CD4-positive, alpha-beta T cell (primary cell): ENCODE measurements around the gene GDPD1. TPM values are rescaled to one million over a fixed set of nuclear protein-coding genes. Genes with fewer than 3 reads are reported as not detected.

Experiments
- ATAC-seq: fragments of 200-7000 bp; cut with Tn5 transposase; one replicate; pipeline ENCODE4 v1.10.0; 2022; ENCODE audit warnings: mild to moderate bottlenecking; ENCODE audit not compliant: poor library complexity
- CTCF ChIA-PET: fragments of 350-600 bp; sonication (Branson Sonifier 250); formaldehyde crosslinking; loops from one replicate; lab custom pipeline; 2021; ENCODE audit warnings: antibody characterized with exemption, inconsistent platforms; lab: Charles Lee
- POLR2A ChIA-PET: fragments of 350-600 bp; sonication (Branson Sonifier 250); formaldehyde crosslinking; loops from one replicate; lab custom pipeline; 2021; ENCODE audit warnings: antibody characterized with exemption, inconsistent platforms; lab: Charles Lee
- DNase-seq, 14 experiments: peaks; one replicate each; pipeline ENCODE4 v3.0.0-alpha.2; 2013 to 2020; ENCODE audit warnings: mixed read lengths in 2 of 14
- H3K27ac ChIP-seq, 2 donors: one replicate each; pipeline versions ENCODE4 v1.5.1 to v1.7.0; 2013; ENCODE audit warnings: low read length in 2 of 2, low read depth in 1 of 2, mild to moderate bottlenecking in 1 of 2
- H3K27me3 ChIP-seq, 2 experiments: 1 replicate in 1 of 2; 2 replicates in 1 of 2; pipeline versions ENCODE4 v1.6.1 to v1.7.0; 2013; ENCODE audit warnings: low read length in 2 of 2, control low read depth in 1 of 2, mild to moderate bottlenecking in 1 of 2, moderate library complexity in 1 of 2; ENCODE audit not compliant: insufficient read depth in 2 of 2, control insufficient read depth in 1 of 2
- H3K36me3 ChIP-seq: one replicate; pipeline ENCODE4 v1.6.1; 2013; ENCODE audit warnings: low read length, control low read depth; ENCODE audit not compliant: insufficient read depth
- H3K4me1 ChIP-seq: one replicate; pipeline ENCODE4 v1.6.1; 2013; ENCODE audit warnings: low read length, control low read depth; ENCODE audit not compliant: insufficient read depth
- H3K4me3 ChIP-seq: one replicate; pipeline ENCODE4 v1.5.1; 2013; ENCODE audit warnings: mild to moderate bottlenecking, low read length, moderate library complexity
- H3K9me3 ChIP-seq, 2 experiments: 1 replicate in 1 of 2; 2 replicates in 1 of 2; pipeline versions ENCODE4 v1.6.1 to v1.7.0; 2013; ENCODE audit warnings: low read length in 2 of 2, mild to moderate bottlenecking in 2 of 2, control low read depth in 1 of 2, moderate library complexity in 1 of 2; ENCODE audit not compliant: control insufficient read depth in 1 of 2, insufficient read depth in 1 of 2
- H3K27ac Mint-ChIP-seq: one replicate; pipeline ENCODE4 v1.8.0; 2020; ENCODE audit warnings: mixed read lengths
- H3K27me3 Mint-ChIP-seq: one replicate; pipeline ENCODE4 v1.8.0; 2021; ENCODE audit warnings: mixed read lengths
- H3K36me3 Mint-ChIP-seq: one replicate; pipeline ENCODE4 v1.8.0; 2021; ENCODE audit warnings: low read depth, mixed read lengths
- H3K4me1 Mint-ChIP-seq: one replicate; pipeline ENCODE4 v1.8.0; 2021; ENCODE audit warnings: low read depth, mixed read lengths
- H3K4me3 Mint-ChIP-seq: one replicate; pipeline ENCODE4 v1.8.0; 2020; ENCODE audit warnings: mild to moderate bottlenecking, mixed read lengths
- H3K9me3 Mint-ChIP-seq: one replicate; pipeline ENCODE4 v1.8.0; 2020; ENCODE audit warnings: mixed read lengths
- intact Hi-C, 2 experiments: fragments of 100-400 bp; cut with DNase I in 1 of 2; cut with micrococcal nuclease in 1 of 2; formaldehyde crosslinking; loops; one replicate each; pipeline versions ENCODE4 v1.15.1 to v1.9.0; 2023 to 2025; cut with DNase I, micrococcal nuclease
- total RNA-seq, 174 experiments: library from RNA in 2 of 174; stranded (reverse) in 2 of 174; gene quantifications; one replicate each; pipeline ENCODE4 v1.2.3 and lab custom pipeline; 2021 to 2026
- TF ChIP-seq, protein P1 (sequence below): fragments of 200-600 bp; IDR thresholded peaks from one replicate; pipeline ENCODE4 v1.8.0; 2022; ENCODE audit warnings: antibody characterized with exemption, mild to moderate bottlenecking

The GDPD1 gene
- total RNA-seq, 2 experiments from 2014 or later = 2.0 to 2.3 TPM

DNA sequence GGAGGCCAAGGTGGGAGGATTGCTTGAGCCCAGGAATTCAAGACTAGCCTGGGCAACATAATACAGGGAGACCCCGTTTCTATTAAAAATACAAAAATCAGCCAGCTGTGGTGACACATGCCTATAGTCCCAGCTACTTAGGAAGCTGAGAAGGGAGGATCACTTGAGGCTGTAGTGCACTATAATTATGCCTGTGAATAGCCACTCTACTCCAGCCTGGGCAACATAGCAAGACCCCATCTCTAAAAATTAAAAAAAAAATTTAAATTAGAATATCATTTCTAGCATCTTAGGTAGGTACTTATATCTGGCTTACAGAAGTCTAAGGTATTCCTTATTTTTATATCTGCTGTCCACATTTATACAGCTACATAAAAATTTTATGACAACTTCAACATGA lies 18.0 kb upstream of the GDPD1 start:
- Mint-ChIP-seq H3K36me3 (no peaks in the 10 kb centered on the region), H3K27me3 (no peaks in the 10 kb centered on the region), H3K9me3 (no peaks in the 10 kb centered on the region), H3K4me3 (no peak overlapping the region), H3K27ac (no peak overlapping the region), H3K4me1 (no peaks in the 10 kb centered on the region)
- H3K9me3 ChIP-seq = no peaks in the 10 kb centered on the region
- no peak overlapping the region for H3K4me3 ChIP-seq
- H3K27me3 ChIP-seq = no peaks in the 10 kb centered on the region
- H3K27ac ChIP-seq = no peak overlapping the region
- DNase-seq (no peak), ATAC-seq (no peak)
- intact Hi-C loops = no loop called here
- ChIA-PET POLR2A (no interaction called here), CTCF (no interaction called here)
- TF ChIP-seq, protein P1, sequence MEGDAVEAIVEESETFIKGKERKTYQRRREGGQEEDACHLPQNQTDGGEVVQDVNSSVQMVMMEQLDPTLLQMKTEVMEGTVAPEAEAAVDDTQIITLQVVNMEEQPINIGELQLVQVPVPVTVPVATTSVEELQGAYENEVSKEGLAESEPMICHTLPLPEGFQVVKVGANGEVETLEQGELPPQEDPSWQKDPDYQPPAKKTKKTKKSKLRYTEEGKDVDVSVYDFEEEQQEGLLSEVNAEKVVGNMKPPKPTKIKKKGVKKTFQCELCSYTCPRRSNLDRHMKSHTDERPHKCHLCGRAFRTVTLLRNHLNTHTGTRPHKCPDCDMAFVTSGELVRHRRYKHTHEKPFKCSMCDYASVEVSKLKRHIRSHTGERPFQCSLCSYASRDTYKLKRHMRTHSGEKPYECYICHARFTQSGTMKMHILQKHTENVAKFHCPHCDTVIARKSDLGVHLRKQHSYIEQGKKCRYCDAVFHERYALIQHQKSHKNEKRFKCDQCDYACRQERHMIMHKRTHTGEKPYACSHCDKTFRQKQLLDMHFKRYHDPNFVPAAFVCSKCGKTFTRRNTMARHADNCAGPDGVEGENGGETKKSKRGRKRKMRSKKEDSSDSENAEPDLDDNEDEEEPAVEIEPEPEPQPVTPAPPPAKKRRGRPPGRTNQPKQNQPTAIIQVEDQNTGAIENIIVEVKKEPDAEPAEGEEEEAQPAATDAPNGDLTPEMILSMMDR = no peak
- H3K36me3 ChIP-seq = no peaks in the 10 kb centered on the region
- H3K4me1 ChIP-seq = no peaks in the 10 kb centered on the region

DNA sequence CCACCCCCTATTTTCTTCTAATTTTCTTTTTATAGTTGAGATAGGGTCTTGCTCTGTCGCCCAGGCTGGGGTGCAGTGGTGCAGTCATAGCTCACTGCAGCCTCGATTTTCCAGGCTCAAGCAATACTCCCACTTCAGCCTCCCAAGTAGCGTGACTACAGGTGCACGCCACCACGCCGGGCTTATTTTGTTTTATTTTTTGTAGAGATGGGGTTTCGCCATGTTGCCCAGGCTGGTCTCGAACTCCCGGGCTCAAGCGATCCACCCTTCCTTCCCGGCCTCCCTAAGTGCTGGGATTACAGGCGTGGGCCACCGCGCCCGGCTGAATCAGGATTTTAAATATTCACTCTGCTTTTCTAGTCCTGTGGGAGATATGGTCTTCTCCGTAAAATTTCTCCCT lies 941 bp upstream of the GDPD1 start:
- POLR2A ChIA-PET = interaction anchor here (1.0 to 3.1 kb wide), 3 partner anchors 9 to 113 kb away, joined by 6 to 43 read pairs (median 16); partner anchors contain the start of genes PRR11, SKA2, SMG8 and TRIM37
- H3K4me3 Mint-ChIP-seq = no peak overlapping the region
- CTCF ChIA-PET = no interaction called here
- no peaks in the 10 kb centered on the region for H3K36me3 ChIP-seq
- H3K36me3 Mint-ChIP-seq = peaks cover 13% of the 10 kb centered on the region
- ATAC-seq (no peak), DNase-seq (peak in 1 of 14 experiments; percentile 15)
- H3K27ac Mint-ChIP-seq = no peak overlapping the region
- intact Hi-C loops = loop anchor here in 1 of 2 experiments (10.0 kb wide), 1 partner anchor 875 kb away; no protein-coding TSS in a partner anchor
- H3K4me1 ChIP-seq = peaks cover 10% of the 10 kb centered on the region
- H3K27me3 Mint-ChIP-seq = no peaks in the 10 kb centered on the region
- H3K9me3 ChIP-seq = no peaks in the 10 kb centered on the region
- peaks cover 16% of the 10 kb centered on the region for H3K4me1 Mint-ChIP-seq
- no peaks in the 10 kb centered on the region for H3K27me3 ChIP-seq
- TF ChIP-seq, protein P1 = no peak
- H3K27ac ChIP-seq = no peak overlapping the region
- H3K9me3 Mint-ChIP-seq = no peaks in the 10 kb centered on the region
- H3K4me3 ChIP-seq = no peak overlapping the region

DNA sequence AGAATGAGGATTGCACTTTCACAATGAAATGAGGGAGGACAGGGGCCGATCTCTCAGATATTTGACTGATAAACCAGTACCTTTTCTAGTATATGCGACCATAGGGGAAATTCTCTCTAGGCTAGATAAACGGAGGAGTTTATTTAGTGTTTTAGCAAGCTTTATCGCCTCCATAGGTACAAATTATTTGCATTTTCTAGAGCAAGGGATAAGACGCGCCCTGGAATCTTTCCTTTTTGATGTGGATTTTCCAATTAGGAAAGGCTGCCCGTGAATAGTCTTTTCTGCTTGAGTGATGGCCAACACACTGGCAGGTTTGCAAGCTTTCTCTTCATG lies 351 bp upstream of the GDPD1 start:
- Mint-ChIP-seq H3K36me3 (peaks cover 9% of the 10 kb centered on the region), H3K27me3 (no peaks in the 10 kb centered on the region), H3K9me3 (no peaks in the 10 kb centered on the region), H3K27ac (peak overlapping the region; percentile 99), H3K4me1 (peaks cover 16% of the 10 kb centered on the region), H3K4me3 (peak overlapping the region; percentile 96)
- H3K36me3 ChIP-seq = no peaks in the 10 kb centered on the region
- TF ChIP-seq, protein P1 = no peak
- DNase-seq (no peak), ATAC-seq (no peak)
- ChIA-PET POLR2A (interaction anchor here (0.6 to 3.1 kb wide), 7 partner anchors 9 to 1370 kb away, joined by 3 to 43 read pairs (median 4); partner anchors contain the start of genes MRPS23, PRR11, SKA2 and SMG8), CTCF (interaction anchor here (0.8 to 1.0 kb wide), 5 partner anchors 9 to 53 kb away, joined by 3 to 7 read pairs (median 4); partner anchors contain the start of gene SMG8)
- intact Hi-C loops = loop anchor here (1.0 to 10.0 kb wide), 6 partner anchors 65 to 875 kb away; partner anchors contain the start of genes PRR11 (in 1 of the 2) and SKA2 (in 1 of the 2)
- H3K4me1 ChIP-seq = peaks cover 10% of the 10 kb centered on the region
- H3K9me3 ChIP-seq = no peaks in the 10 kb centered on the region
- no peak overlapping the region for H3K27ac ChIP-seq
- no peaks in the 10 kb centered on the region for H3K27me3 ChIP-seq
- peak overlapping the region; percentile 67 for H3K4me3 ChIP-seq
